Right lobe of liver (tissue), 4 donors: ENCODE results near the gene EEF1AKMT1.

Experiments used
- POLR2A ChIP-seq: fragments of 450-650 bp; IDR thresholded peaks from one replicate; pipeline ENCODE4 v1.6.1; 2017; ENCODE audit warnings: antibody characterized with exemption, mild to moderate bottlenecking
- TF ChIP-seq, protein P1 (sequence below), 4 donors: fragments of 200-600 bp in 3 of 4; fragments of 450-650 bp in 1 of 4; IDR thresholded peaks; one replicate each; pipeline versions ENCODE4 v1.5.1 to v1.8.0; 2016 to 2022; ENCODE audit warnings: antibody characterized with exemption in 4 of 4, mild to moderate bottlenecking in 2 of 4
- donor health status: DM: no; HTN: no; CAD: no.
- donor health status: DM: no; HTN: no; CAD: no.
- donor health status: DM: no; HTN: yes; CAD: no.

DNA sequence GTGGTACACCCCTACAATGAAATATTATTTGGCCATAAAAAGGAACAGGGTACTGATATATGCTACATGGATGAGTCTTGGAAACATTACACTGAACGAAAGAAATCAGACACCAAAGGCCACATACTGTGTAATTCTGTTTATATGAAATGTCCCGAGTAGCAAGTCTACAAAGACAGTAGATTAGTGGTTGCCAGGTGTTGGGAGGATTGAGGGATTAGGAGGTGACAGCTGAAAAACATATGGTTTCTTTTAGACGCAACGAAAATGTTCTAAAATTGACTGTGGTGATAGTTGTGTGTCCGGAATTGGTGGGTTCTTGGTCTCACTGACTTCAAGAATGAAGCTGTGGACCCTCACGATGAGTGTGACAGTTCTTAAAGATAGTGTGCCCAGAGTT lies 35.1 kb downstream of the EEF1AKMT1 start:
- TF ChIP-seq, protein P1, sequence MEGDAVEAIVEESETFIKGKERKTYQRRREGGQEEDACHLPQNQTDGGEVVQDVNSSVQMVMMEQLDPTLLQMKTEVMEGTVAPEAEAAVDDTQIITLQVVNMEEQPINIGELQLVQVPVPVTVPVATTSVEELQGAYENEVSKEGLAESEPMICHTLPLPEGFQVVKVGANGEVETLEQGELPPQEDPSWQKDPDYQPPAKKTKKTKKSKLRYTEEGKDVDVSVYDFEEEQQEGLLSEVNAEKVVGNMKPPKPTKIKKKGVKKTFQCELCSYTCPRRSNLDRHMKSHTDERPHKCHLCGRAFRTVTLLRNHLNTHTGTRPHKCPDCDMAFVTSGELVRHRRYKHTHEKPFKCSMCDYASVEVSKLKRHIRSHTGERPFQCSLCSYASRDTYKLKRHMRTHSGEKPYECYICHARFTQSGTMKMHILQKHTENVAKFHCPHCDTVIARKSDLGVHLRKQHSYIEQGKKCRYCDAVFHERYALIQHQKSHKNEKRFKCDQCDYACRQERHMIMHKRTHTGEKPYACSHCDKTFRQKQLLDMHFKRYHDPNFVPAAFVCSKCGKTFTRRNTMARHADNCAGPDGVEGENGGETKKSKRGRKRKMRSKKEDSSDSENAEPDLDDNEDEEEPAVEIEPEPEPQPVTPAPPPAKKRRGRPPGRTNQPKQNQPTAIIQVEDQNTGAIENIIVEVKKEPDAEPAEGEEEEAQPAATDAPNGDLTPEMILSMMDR (IDR thresholded peaks at IDR 0.05), result no peak
- TF ChIP-seq POLR2A, result no peak
